ENCODE results near the gene DMD. TPM values are rescaled to one million over a fixed set of nuclear protein-coding genes. Genes with fewer than 3 reads are reported as not detected.

The DMD gene
- total RNA-seq, 1 donor from 2014 or later: 22.2 TPM

GRCh38 chrX:31889088-31889487 is 1322.3 kb downstream of the DMD start:
- no peaks in the 10 kb centered on the region for H3K9me3 Mint-ChIP-seq (ENCODE audit: unreplicated experiment)
- no peak overlapping the region for H3K27ac Mint-ChIP-seq (ENCODE audit: unreplicated experiment)
- H3K27me3 Mint-ChIP-seq (ENCODE audit: low read depth, unreplicated experiment): no peaks in the 10 kb centered on the region
- Histone ChIP-seq H3K4me2 (ENCODE audit: low read length) (no peak overlapping the region), H4K20me1 (ENCODE audit: insufficient read depth, low read length) (no peaks in the 10 kb centered on the region), H3K27ac (ENCODE audit: low read depth, low read length) (no peak overlapping the region), H3K27me3 (ENCODE audit: insufficient read depth, low read length) (no peaks in the 10 kb centered on the region), H3K4me1 (ENCODE audit: insufficient read depth, low read length) (no peaks in the 10 kb centered on the region), H3K9ac (ENCODE audit: low read length) (no peak overlapping the region), H3K4me3 (ENCODE audit: insufficient read depth, low read depth, low read length) (no peak overlapping the region), H3K79me2 (ENCODE audit: insufficient read depth, low read length) (no peaks in the 10 kb centered on the region), H3K36me3 (ENCODE audit: insufficient read depth, low read length) (no peaks in the 10 kb centered on the region), H2AFZ (ENCODE audit: low read depth, low read length) (no peak overlapping the region), H3K9me3 (ENCODE audit: insufficient read depth, low read depth, low read length) (no peaks in the 10 kb centered on the region)
- H3K4me1 Mint-ChIP-seq (ENCODE audit: low read depth, unreplicated experiment): no peaks in the 10 kb centered on the region
- FAIRE-seq: peak; percentile 94
- no peak for DNase-seq (ENCODE audit: low read depth)
- TF ChIP-seq CTCF (IDR thresholded peaks at IDR 0.05; ENCODE audit: insufficient read depth, low read depth, low read length) (no peak), EZH2 (IDR thresholded peaks at IDR 0.05; ENCODE audit: insufficient read depth, low read length) (no peak)
- no peak overlapping the region for H3K4me3 Mint-ChIP-seq (ENCODE audit: unreplicated experiment)
- no peaks in the 10 kb centered on the region for H3K36me3 Mint-ChIP-seq (ENCODE audit: low read depth, unreplicated experiment)

- Mint-ChIP-seq H3K9me3 (ENCODE audit: unreplicated experiment) (no peaks in the 10 kb centered on the region), H3K27me3 (ENCODE audit: low read depth, unreplicated experiment) (no peaks in the 10 kb centered on the region), H3K4me3 (ENCODE audit: unreplicated experiment) (no peak overlapping the region), H3K27ac (ENCODE audit: unreplicated experiment) (no peak overlapping the region), H3K4me1 (ENCODE audit: low read depth, unreplicated experiment) (no peaks in the 10 kb centered on the region), H3K36me3 (ENCODE audit: low read depth, unreplicated experiment) (no peaks in the 10 kb centered on the region)
- no peak overlapping the region for H3K4me3 ChIP-seq (ENCODE audit: insufficient read depth, low read depth, low read length)
- H3K9me3 ChIP-seq (ENCODE audit: insufficient read depth, low read depth, low read length): no peaks in the 10 kb centered on the region
- no peak overlapping the region for H3K27ac ChIP-seq (ENCODE audit: low read depth, low read length)
- no peak overlapping the region for H3K9ac ChIP-seq (ENCODE audit: low read length)
- no peak overlapping the region for H3K4me2 ChIP-seq (ENCODE audit: low read length)
- H3K27me3 ChIP-seq (ENCODE audit: insufficient read depth, low read length): no peaks in the 10 kb centered on the region
- H3K4me1 ChIP-seq (ENCODE audit: insufficient read depth, low read length): no peaks in the 10 kb centered on the region
- H3K36me3 ChIP-seq (ENCODE audit: insufficient read depth, low read length): no peaks in the 10 kb centered on the region
- H3K79me2 ChIP-seq (ENCODE audit: insufficient read depth, low read length): no peaks in the 10 kb centered on the region
- H2AFZ ChIP-seq (ENCODE audit: low read depth, low read length): no peak overlapping the region
- H4K20me1 ChIP-seq (ENCODE audit: insufficient read depth, low read length): no peaks in the 10 kb centered on the region
- TF ChIP-seq EZH2 (IDR thresholded peaks at IDR 0.05; ENCODE audit: insufficient read depth, low read length) (no peak), CTCF (IDR thresholded peaks at IDR 0.05; ENCODE audit: insufficient read depth, low read depth, low read length) (no peak)
- FAIRE-seq (no peak), DNase-seq (ENCODE audit: low read depth) (no peak)
Observed at GRCh38 chrX:31884535-31884934, 1326.8 kb downstream of the DMD start.

GRCh38 chrX:31872007-31872406 is 1339.3 kb downstream of the DMD start:
- H3K79me2 ChIP-seq (ENCODE audit: insufficient read depth, low read length): no peaks in the 10 kb centered on the region
- FAIRE-seq (peak; percentile 52), DNase-seq (ENCODE audit: low read depth) (peak; percentile 12)
- H3K4me3 ChIP-seq (ENCODE audit: insufficient read depth, low read depth, low read length): no peak overlapping the region
- no peak overlapping the region for H3K9ac ChIP-seq (ENCODE audit: low read length)
- H3K36me3 ChIP-seq (ENCODE audit: insufficient read depth, low read length): no peaks in the 10 kb centered on the region
- no peak overlapping the region for H3K4me3 Mint-ChIP-seq (ENCODE audit: unreplicated experiment)
- no peak overlapping the region for H3K27ac Mint-ChIP-seq (ENCODE audit: unreplicated experiment)
- H3K27me3 Mint-ChIP-seq (ENCODE audit: low read depth, unreplicated experiment): no peaks in the 10 kb centered on the region
- H2AFZ ChIP-seq (ENCODE audit: low read depth, low read length): no peak overlapping the region
- H3K9me3 Mint-ChIP-seq (ENCODE audit: unreplicated experiment): no peaks in the 10 kb centered on the region
- no peak overlapping the region for H3K27ac ChIP-seq (ENCODE audit: low read depth, low read length)
- H3K9me3 ChIP-seq (ENCODE audit: insufficient read depth, low read depth, low read length): no peaks in the 10 kb centered on the region
- no peaks in the 10 kb centered on the region for H3K27me3 ChIP-seq (ENCODE audit: insufficient read depth, low read length)
- H3K36me3 Mint-ChIP-seq (ENCODE audit: low read depth, unreplicated experiment): no peaks in the 10 kb centered on the region
- TF ChIP-seq CTCF (IDR thresholded peaks at IDR 0.05; ENCODE audit: insufficient read depth, low read depth, low read length) (no peak), EZH2 (IDR thresholded peaks at IDR 0.05; ENCODE audit: insufficient read depth, low read length) (no peak)
- no peaks in the 10 kb centered on the region for H4K20me1 ChIP-seq (ENCODE audit: insufficient read depth, low read length)
- H3K4me1 ChIP-seq (ENCODE audit: insufficient read depth, low read length): no peaks in the 10 kb centered on the region
- peaks cover 4% of the 10 kb centered on the region for H3K4me1 Mint-ChIP-seq (ENCODE audit: low read depth, unreplicated experiment)
- no peak overlapping the region for H3K4me2 ChIP-seq (ENCODE audit: low read length)

All from astrocyte (in vitro differentiated cells and primary cell).